Activated T-cell treated with anti-CD3 and anti-CD28 coated beads for 24 hours (primary cell): ENCODE data around the gene SPOCK3.
"Not testable (repeated sequence)": the region's sequence is repeated elsewhere in the genome, so short reads cannot be mapped to it uniquely, and the experiment has no call there.

Source experiments
- DNase-seq: peaks from one replicate; pipeline ENCODE4 v3.0.0-alpha.2; 2020; ENCODE audit warnings: low read depth

SPOCK3 gene

GRCh38 chr4:166957451-166957850, 276.8 kb downstream of the SPOCK3 start:
- no peak for DNase-seq

GRCh38 chr4:166956484-166956883, 277.8 kb downstream of the SPOCK3 start:
- DNase-seq, result no peak

- DNase-seq, result no peak
These were observed 292.7 kb downstream of the SPOCK3 start for GRCh38 chr4:166941629-166942028.

GRCh38 chr4:166930464-166930863, 303.8 kb downstream of the SPOCK3 start:
- DNase-seq, result no peak

GRCh38 chr4:166924424-166924823, 309.9 kb downstream of the SPOCK3 start:
- no peak for DNase-seq

GRCh38 chr4:166913926-166914325, 320.4 kb downstream of the SPOCK3 start:
- no peak for DNase-seq

- no peak for DNase-seq
These were observed 330.9 kb downstream of the SPOCK3 start for GRCh38 chr4:166903408-166903807.

GRCh38 chr4:166902941-166903340, 331.4 kb downstream of the SPOCK3 start:
- DNase-seq, result no peak

GRCh38 chr4:166896254-166896653, 338.0 kb downstream of the SPOCK3 start:
- no peak for DNase-seq

GRCh38 chr4:166895771-166896170, 338.5 kb downstream of the SPOCK3 start:
- DNase-seq, result no peak

- DNase-seq, result no peak
These were observed 346.8 kb downstream of the SPOCK3 start for GRCh38 chr4:166887457-166887856.

GRCh38 chr4:166886718-166887117, 347.6 kb downstream of the SPOCK3 start:
- no peak for DNase-seq

- no peak for DNase-seq
These were observed 352.1 kb downstream of the SPOCK3 start for GRCh38 chr4:166882221-166882620.

- no peak for DNase-seq
These were observed 358.5 kb downstream of the SPOCK3 start for GRCh38 chr4:166875821-166876220.

- DNase-seq, result no peak
These were observed 372.3 kb downstream of the SPOCK3 start for GRCh38 chr4:166862032-166862431.

GRCh38 chr4:166850398-166850797, 383.9 kb downstream of the SPOCK3 start:
- DNase-seq, result not testable (repeated sequence)

- no peak for DNase-seq
These were observed 387.4 kb downstream of the SPOCK3 start for GRCh38 chr4:166846939-166847338.

GRCh38 chr4:166842795-166843261, 391.5 kb downstream of the SPOCK3 start:
- no peak for DNase-seq

- no peak for DNase-seq
These were observed 394.6 kb downstream of the SPOCK3 start for GRCh38 chr4:166839615-166840251.

GRCh38 chr4:166838975-166839614, 395.2 kb downstream of the SPOCK3 start:
- no peak for DNase-seq

- DNase-seq, result no peak
These were observed 397.4 kb downstream of the SPOCK3 start for GRCh38 chr4:166836865-166837264.

- DNase-seq, result no peak
These were observed 406.7 kb downstream of the SPOCK3 start for GRCh38 chr4:166827629-166828028.

GRCh38 chr4:166827167-166827566, 407.1 kb downstream of the SPOCK3 start:
- DNase-seq, result no peak

GRCh38 chr4:166823848-166824247, 410.4 kb downstream of the SPOCK3 start:
- no peak for DNase-seq
